Measurements from ENCODE around the gene PIGC. TPM values are rescaled to one million over a fixed set of nuclear protein-coding genes. Genes with fewer than 3 reads are reported as not detected.

PIGC gene
- total and polyA plus RNA-seq, 10 of the 15 experiments (the other 5 are each of a cell fraction or from before 2014, with no cell fraction given): 11.0 to 37.3 (median 19.6) TPM

GRCh38 chr1:172453607-172454006 is 9.7 kb upstream of the PIGC start:
- no peaks in the 10 kb centered on the region for H3K9me3 ChIP-seq (replicated peaks; ENCODE audit: control insufficient read depth, insufficient read depth, low read length)
- H3K4me1 ChIP-seq (ENCODE audit: control insufficient read depth, insufficient read depth, low read length): no peaks in the 10 kb centered on the region
- no peak for TF ChIP-seq ZNF384 (IDR thresholded peaks at IDR 0.05; ENCODE audit: borderline replicate concordance, low read depth, low read length)
- TF ChIP-seq BRCA1 (IDR thresholded peaks at IDR 0.05; ENCODE audit: low read depth, low read length): no peak
- no peak for TF ChIP-seq DPF2 (IDR thresholded peaks at IDR 0.05)
- TF ChIP-seq REST (IDR thresholded peaks at IDR 0.05; ENCODE audit: low read depth, low read length): no peak
- no peak for TF ChIP-seq HDGF (IDR thresholded peaks at IDR 0.05)
- no peak for TF ChIP-seq IKZF2 (IDR thresholded peaks at IDR 0.05)
- no peak for TF ChIP-seq POU2F2 (IDR thresholded peaks at IDR 0.05; ENCODE audit: borderline replicate concordance, low read depth, low read length)
- no peak for TF ChIP-seq ATF7 (IDR thresholded peaks at IDR 0.05; ENCODE audit: low read depth)
- TF ChIP-seq RCOR1 (conservative IDR thresholded peaks at IDR 0.05; ENCODE audit: low read depth, low read length): no peak
- no peak for TF ChIP-seq PAX5 (IDR thresholded peaks at IDR 0.05; ENCODE audit: borderline replicate concordance, low read depth, low read length)
- no peak for TF ChIP-seq HDAC2 (IDR thresholded peaks at IDR 0.05)
- no peak for TF ChIP-seq EP300 (IDR thresholded peaks at IDR 0.05; ENCODE audit: borderline replicate concordance in 1 of 2, control insufficient read depth in 1 of 2, low read depth in 2 of 2, low read length in 2 of 2)
- H3K4me2 ChIP-seq (ENCODE audit: control insufficient read depth, insufficient read depth): no peak overlapping the region
- intact Hi-C loops (cut with micrococcal nuclease; ENCODE audit: unreplicated experiment) (loop anchor here (10.0 kb wide), 1 partner anchor 131 kb away; no protein-coding TSS in a partner anchor), in situ Hi-C loops (cut with MboI) (loop anchor here (5.0 kb wide), 1 partner anchor 264 kb away; no protein-coding TSS in a partner anchor)
- no TSS peak for BruUV-seq (replicated peaks)
- H3K9ac ChIP-seq (ENCODE audit: control insufficient read depth, insufficient read depth, low read length): no peak overlapping the region
- no peak overlapping the region for H3K27ac ChIP-seq (ENCODE audit: control insufficient read depth, insufficient read depth)
- no peak overlapping the region for H3K4me3 ChIP-seq
- ChIA-PET CTCF (interaction anchor here (1.9 to 5.9 kb wide), 3 partner anchors 9 to 266 kb away, joined by 7 to 48 read pairs (median 12); partner anchors contain the start of gene PIGC), SMC1A (ENCODE audit: uncharacterized antibody, unreplicated experiment) (interaction anchor here (1.1 kb wide), 1 partner anchor 9 kb away, joined by 3 read pairs; no protein-coding TSS in a partner anchor), POLR2A (no interaction called here), RAD21 (ENCODE audit: unreplicated experiment) (interaction anchor here (0.8 kb wide), 1 partner anchor 264 kb away, joined by 3 read pairs; no protein-coding TSS in a partner anchor)
- DNase-seq (ENCODE audit: low read depth, low spot score) (no peak), FAIRE-seq (no peak), ATAC-seq (no peak)
- H3K36me3 ChIP-seq (ENCODE audit: control insufficient read depth in 2 of 2, insufficient read depth in 2 of 2, low read length in 1 of 2): no peaks in the 10 kb centered on the region
- H2AFZ ChIP-seq (ENCODE audit: control insufficient read depth, low read depth, low read length): no peak overlapping the region
- no peaks in the 10 kb centered on the region for H3K79me2 ChIP-seq (ENCODE audit: control insufficient read depth, insufficient read depth, low read length)
- no peaks in the 10 kb centered on the region for H4K20me1 ChIP-seq (ENCODE audit: control insufficient read depth, insufficient read depth)
- H3K27me3 ChIP-seq (replicated peaks in 1 of 2; ENCODE audit: control insufficient read depth in 2 of 2, insufficient read depth in 2 of 2, low read length in 1 of 2): peaks cover 0 to 3% of the 10 kb centered on the region in 2 experiments
- 0% methylated on average over 1 of the region's 1 CpG for WGBS (ENCODE audit: insufficient coverage, insufficient replicate concordance, low lambda C conversion rate, missing lambda C conversion rate)

All from GM12878 (cell line).